GM18505 (cell line): Measurements from ENCODE around the gene LMX1A.

Experiments
- ATAC-seq: cut with Tn5 transposase; IDR thresholded peaks from one replicate; pipeline ENCODE4 v1.9.1; 2021; ENCODE audit not compliant: unreplicated experiment
- POLR2A ChIP-seq: IDR thresholded peaks from 4 replicates; pipeline ENCODE4 v1.6.1; 2011; ENCODE audit warnings: borderline replicate concordance; ENCODE audit not compliant: insufficient read depth, insufficient read length; ENCODE audit errors: extremely low read depth

Gene LMX1A

DNA sequence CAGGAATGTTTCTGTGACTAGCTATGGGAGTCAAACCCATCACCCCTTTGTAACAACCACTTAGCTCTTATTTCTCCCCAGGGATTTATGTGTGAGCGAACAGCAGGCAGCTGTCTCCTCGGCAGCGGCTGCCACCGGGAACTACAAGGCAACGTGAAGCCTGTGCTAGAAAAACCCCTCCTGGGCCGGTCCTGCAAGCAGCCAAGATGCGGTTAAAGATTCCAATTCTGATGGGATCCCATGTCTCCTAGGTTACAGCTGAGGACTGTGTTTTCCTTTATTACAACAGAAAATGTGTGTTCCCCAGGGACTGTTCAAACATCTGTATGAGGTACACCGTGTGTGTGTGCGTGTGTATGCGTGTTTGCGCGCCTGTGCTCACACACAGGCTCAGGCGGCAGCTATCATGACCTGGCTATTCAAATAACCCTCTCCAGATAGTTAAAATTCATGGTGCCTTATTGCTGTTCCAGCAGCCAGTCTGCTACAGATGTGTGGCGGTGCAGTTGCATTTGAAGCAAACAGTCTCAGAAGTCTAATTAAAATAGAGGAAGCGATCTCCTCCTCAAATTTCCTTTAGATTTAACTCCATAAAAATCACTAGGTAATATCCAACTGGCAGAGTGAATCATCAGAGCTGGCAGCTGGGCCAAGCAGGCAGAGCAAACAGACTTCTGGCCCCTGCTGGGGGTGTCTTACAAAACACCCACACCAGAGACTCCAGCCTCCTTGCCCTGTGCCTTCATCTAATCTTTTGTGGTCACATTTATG, 68.0 kb downstream of the LMX1A start:
- TF ChIP-seq POLR2A, result no peak
- ATAC-seq, result no peak

- no peak for ATAC-seq
- no peak for TF ChIP-seq POLR2A
Measured at GRCh38 chr1:165287781-165288180, 68.7 kb downstream of the LMX1A start.

DNA sequence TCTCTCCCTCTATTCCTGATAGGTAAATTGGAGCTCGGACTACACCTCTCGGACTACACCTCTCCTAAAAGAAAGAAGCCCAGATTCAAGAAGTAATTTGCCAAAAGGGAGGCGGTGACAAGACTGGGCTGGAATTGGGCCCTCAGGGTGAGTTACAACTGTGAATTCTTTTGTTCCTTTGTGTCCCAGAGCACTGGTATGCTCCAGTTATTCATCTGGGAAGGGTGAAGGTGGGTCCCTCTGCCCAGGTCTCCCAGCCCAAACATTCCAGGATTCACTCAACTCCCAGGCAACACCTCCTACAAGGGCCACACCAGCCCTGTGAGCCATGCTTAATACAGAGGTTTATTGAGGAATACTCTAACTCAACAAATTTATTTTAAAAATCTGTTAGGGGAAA, 69.2 kb downstream of the LMX1A start:
- TF ChIP-seq POLR2A, result no peak
- ATAC-seq, result no peak

- ATAC-seq, result no peak
- no peak for TF ChIP-seq POLR2A
Measured at GRCh38 chr1:165284454-165284853, 72.1 kb downstream of the LMX1A start.

DNA sequence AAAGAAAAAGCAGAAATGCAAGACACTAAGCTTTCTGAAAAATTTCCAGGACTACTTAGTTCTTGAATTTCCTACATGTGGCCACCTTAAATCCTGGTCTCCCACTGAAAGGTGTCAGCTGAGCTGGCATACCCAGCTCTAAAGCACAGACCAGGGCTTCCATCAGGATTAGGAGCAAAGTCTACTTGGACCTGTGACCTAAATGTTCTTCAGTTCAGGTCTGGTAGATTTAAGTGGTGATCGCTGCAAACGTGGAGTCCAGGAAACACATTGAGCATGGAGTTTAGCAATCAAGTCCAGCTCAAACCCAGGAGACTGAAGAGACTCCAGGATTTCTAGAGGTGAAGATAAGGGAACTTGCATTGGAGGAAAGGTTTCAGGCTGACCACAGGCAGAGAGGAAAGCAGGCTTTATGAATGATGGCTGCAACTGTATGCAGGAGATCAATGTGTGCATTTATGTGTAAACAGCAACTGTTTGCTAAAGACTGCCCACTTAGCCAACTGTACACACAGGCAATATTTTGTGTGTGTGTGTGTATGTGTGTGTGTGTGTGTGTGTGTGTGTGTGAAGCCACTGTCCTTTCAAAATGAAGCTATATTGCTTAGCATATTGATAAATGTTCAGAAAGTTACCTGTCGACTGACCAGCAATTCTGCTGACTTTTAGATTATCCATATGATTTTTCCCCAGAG, 75.2 kb downstream of the LMX1A start:
- TF ChIP-seq POLR2A, result no peak
- ATAC-seq, result no peak

GRCh38 chr1:165279882-165280281, 76.6 kb downstream of the LMX1A start:
- no peak for TF ChIP-seq POLR2A
- no peak for ATAC-seq

GRCh38 chr1:165276314-165276713, 80.2 kb downstream of the LMX1A start:
- ATAC-seq, result no peak
- no peak for TF ChIP-seq POLR2A

DNA sequence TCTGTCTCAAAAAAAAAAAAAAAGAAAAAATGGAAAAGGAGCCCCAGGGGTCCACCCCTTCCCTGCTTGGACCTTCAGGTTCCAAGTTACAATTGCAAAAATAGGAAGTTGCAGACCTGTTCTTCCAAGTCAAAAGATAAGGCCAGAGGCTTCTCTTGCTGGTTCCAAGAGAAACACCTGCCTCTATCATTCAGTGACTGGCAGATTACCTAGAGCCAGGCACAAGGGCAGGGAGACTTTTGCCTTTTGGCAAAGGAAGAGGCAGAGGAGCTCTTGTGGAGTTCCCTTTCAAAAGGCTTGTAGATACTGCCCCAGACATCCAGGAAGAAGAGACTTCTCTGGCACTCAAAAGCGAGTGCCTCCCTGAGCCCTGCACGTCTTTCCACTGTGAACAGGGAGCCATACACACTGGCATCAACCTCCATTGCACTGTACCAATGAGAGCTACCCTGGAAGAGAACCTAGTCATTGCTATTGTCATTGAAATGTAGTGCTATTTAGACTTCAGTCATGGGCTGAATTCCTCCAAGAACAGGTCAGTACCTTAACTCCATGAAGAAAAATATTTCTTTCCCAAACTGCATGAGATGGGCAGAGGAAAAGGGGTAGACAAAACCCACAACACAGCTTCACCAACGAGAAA, 91.2 kb downstream of the LMX1A start:
- no peak for TF ChIP-seq POLR2A

GRCh38 chr1:165259706-165260428, 96.6 kb downstream of the LMX1A start:
- ATAC-seq, result no peak
- TF ChIP-seq POLR2A, result no peak

More for the DNA sequence above, 91.2 kb downstream of the LMX1A start:
- ATAC-seq, result no peak

- no peak for TF ChIP-seq POLR2A
- no peak for ATAC-seq
Measured at GRCh38 chr1:165259236-165259635, 97.3 kb downstream of the LMX1A start.

DNA sequence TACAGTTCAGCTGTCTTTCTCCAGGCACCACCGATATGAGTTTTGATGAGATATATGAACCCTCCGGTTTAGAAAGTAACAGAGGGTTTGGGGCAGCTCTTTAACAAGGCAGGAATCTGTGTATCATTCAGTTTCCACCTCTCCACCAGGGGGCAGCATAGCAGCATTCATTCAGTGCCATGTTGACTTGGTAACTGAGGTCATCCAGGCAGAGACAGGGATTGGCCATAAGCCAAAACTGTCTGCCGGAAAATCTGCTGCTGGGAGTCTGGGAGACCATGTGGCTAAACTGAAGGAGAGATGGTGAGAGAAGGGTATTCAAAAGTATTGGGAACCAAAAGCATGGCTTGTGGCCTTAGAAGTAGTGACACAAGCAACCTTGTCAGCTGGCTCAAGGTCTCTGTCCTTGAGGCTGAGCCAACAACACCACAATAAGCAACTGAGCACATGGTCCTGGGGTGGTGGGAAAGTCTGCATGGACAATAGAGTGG, 98.5 kb downstream of the LMX1A start:
- no peak for ATAC-seq

GRCh38 chr1:165254896-165255625, 101.5 kb downstream of the LMX1A start:
- ATAC-seq, result no peak
- no peak for TF ChIP-seq POLR2A

More for the DNA sequence above, 98.5 kb downstream of the LMX1A start:
- no peak for TF ChIP-seq POLR2A
